Measurements from ENCODE around the gene GABBR2. TPM values are rescaled to one million over a fixed set of nuclear protein-coding genes. Genes with fewer than 3 reads are reported as not detected.

Gene GABBR2
- total RNA-seq, 1 experiment from 2014 or later: 0.91 TPM

DNA sequence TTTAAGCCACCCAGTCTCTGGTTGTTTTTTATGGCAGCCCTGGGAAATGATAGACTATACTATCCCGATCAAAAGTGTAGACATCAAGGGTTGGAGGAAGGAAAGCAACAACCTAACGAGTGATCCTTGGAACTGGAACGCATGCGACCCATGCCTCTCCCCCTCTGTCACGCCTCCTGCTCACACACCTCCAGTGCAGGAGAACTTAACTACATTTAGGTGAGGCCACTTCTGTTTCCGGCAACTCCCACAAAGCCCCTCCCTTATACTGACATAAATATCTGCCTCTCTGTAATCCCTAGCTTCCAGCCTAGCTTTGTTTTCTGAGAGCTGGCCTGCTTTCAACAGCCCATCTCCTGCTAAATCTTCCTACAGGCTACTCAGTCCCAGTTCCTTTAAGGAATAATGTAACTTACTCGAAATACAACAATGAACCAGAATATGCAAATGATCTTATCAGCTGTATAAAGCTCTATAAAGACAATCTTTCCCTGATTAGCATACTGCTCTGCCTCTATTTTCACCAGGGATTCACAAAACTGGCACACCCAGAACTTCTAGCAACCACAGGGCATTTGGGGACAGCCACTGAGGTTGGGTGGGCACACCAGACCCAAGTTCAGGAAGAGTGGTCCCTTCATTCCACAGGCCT, 73.9 kb downstream of the GABBR2 start:
- DNase-seq (ENCODE audit: low spot score): no peak

DNA sequence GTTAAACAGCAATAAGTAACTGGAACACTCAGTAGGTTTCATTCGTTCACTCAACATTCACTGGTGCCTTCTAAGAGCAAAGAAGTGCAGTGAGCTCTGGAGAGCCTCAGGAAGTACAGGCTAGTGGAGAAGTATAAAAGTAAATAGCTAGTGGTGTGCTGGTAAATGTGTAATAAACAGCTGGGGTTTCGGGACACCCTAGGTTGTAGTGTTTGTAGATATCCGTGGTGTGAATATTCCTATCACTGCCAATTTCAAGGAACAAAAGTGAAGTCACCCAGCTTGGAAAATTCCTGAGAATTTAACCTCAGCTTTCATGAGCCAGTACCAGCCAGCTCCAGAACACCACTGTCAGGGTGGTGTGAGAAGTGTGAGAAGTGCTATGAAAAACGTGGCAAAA, 75.9 kb downstream of the GABBR2 start:
- no peak for DNase-seq (ENCODE audit: low spot score)

DNA sequence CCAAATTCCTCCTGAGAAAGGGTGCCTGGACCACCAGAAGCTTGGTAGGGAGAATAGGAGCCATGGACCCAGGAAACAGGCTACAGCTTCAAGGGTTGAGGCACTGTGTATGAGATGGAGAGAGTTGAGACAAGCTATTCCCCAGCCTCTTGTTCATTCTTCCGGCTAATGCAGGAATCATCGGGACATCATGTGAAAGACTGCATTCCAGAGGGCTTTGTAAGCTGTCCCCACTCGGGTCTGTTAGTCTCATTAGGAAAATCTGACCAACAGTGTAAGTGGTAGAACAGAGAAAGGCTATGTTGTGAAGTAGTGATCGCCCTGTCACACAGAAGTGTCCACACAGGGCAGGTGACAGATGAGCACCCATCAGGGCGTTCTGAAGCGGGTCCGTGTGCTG, 81.4 kb downstream of the GABBR2 start:
- DNase-seq (ENCODE audit: low spot score): no peak

DNA sequence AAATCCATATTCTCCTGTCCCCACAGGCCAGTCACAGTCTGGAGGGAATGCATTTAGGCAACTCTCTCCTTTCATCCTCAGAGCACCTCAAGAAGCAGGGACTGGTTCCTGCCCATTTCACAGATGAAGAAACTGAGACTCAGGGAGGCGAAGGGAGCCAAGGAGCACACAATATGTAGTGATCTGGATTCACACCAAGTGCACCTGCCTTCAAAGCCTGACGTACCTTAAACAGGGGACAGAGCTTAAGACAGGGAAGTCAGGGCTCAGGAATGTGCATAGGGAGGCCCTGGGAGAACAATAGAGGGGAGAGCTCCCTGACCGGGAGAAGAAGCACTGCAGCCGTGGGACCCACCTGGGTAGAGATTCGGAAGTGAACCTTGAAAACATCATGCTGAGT, 83.0 kb downstream of the GABBR2 start:
- DNase-seq (ENCODE audit: low spot score): no peak

DNA sequence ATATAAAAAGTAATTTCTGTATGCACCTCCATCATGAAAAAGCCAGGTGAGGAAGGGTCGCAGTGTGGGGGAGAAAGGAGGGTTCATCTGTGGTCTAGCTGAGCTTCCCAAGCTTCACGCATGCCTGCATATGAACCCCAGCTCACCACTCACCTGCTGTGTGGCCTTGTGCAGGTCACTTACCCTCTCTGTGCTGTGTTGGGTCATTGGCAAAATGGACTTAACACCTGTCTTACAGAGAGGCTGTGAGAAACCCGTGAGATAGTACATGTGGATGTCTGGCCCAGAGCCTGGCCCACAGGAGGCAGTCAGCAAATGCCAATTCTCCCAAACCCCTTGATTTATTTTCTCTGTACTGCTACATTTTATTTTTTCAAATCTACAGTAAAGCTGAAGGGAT, 88.9 kb downstream of the GABBR2 start:
- DNase-seq (ENCODE audit: low spot score): no peak

DNA sequence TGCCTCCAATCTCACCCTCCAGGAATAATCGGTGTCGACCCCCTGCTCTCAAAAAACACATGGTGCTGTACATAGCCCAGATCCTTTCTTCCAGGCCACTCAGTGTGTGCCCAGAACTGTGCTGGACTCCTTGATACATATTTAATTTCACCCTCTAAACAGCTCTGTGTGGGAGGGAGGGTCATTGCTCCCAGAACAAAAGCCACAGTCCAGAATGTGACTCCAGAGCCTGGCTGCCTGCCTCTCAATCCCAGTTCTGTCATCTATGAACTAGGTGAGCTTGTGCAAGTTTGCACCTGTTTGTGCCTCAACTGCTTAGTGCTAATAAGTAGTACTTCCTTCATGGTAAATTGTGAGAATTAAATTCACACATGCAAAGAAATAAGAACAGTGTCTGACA, 93.1 kb downstream of the GABBR2 start:
- DNase-seq (ENCODE audit: low spot score): no peak

DNA sequence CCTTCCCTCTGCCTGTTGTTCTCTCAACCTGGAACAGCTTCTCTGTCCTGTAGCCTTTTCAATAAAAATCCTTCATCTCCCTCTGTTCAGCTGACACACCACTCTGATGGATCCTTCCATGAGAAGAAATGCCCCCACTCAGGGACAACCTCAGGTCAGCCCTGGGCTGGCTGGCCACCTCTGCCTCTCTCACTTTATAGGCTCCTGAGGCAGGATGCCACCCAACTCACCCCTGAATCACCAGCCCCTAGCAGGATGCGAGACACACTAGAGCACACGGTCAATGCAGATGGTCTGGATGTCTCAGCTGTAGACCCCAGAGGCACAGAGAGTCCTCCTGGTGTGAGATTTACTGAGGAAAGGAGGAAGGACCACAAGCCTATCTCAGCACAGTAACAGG, 93.8 kb downstream of the GABBR2 start:
- DNase-seq (ENCODE audit: low spot score): no peak

DNA sequence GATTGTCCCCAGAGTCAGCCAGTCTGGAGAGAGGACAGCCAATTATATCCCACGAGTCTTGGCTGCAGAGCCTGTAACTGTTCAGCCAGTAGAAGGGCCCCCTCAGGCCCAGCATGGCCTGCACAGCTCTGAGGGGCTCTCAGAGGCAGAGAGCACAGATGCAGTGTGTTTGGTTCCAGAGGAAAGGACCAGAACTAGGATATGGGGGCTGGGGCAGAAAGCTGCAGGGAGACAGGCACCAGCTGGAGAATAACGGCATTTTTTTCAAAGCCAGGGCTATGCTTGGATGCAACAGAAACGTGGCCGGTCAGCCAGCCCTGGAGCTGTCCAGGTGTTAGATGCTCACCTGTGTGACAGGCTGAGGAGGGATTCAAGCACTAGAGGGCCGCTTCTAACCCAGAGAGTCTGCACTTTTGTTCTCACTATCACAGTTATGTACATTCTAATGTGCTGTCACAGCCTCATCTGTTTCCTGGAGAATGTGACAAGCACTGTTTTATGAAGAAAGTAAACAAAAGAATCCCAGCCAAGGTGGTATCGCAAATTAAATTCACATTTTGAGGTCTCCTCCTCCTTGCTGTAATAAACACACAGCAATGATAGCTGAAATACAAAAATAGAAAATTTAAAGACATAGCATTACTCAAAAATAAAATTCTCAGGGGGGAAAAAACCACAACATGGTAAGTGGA, 96.5 kb downstream of the GABBR2 start:
- DNase-seq (ENCODE audit: low spot score): no peak

DNA sequence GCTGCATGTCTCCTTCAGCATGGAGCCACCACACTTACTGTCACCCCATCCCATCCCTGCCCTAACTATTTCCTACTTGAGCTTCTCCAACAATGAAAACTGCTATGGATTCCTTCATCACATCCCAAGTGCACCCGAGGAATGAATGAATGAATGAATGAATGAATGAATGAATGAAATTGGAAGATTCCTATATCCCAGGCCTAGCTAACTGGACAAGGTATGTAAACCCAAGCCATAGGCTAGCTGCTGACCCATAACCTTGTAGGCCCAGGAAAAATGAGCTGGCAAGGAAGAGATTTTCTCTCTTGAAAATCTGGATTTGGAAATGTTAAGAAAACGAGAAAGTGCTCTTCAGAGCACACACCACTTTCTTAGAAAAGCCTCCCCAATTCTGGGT, 97.4 kb downstream of the GABBR2 start:
- no peak for DNase-seq (ENCODE audit: low spot score)

DNA sequence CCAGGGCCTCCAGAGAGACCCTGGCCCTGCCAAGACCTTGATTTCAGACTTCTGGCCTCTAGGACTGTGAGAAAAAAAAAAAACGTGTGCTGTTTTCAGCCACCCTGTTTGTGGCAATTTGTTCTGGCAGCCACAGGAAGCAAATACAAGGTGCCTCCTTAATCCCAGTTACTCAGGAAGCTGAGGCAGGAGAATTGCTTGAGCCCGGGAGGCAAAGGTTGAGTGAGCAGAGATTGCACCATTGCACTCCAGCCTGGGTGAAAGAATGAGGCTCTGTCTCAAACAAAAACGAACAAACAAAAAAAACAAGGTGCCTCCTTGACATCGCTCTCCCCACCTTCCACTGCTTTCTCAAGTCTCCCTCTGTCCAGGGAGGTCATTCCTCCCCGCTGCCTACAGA, 98.0 kb downstream of the GABBR2 start:
- no peak for DNase-seq (ENCODE audit: low spot score)

DNA sequence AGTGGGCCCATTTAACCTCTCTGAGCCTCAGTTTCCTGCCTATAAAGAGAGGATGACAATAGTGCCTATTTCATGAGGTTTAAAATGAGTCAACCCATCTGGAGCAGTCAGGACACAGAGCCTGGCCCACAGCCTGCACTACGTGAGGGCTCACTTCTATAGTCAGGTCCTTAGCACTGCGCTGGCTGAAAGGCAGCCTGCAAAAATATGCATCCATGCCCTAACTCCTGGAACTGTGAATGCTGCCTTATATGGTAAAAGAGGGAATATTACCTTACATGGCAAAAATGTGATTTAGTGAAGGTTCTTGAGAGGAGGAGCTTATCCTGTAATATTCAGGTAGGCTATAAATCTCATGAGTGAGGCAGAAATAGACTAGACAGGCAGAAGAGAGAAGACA, 98.5 kb downstream of the GABBR2 start:
- DNase-seq (ENCODE audit: low spot score): no peak

DNA sequence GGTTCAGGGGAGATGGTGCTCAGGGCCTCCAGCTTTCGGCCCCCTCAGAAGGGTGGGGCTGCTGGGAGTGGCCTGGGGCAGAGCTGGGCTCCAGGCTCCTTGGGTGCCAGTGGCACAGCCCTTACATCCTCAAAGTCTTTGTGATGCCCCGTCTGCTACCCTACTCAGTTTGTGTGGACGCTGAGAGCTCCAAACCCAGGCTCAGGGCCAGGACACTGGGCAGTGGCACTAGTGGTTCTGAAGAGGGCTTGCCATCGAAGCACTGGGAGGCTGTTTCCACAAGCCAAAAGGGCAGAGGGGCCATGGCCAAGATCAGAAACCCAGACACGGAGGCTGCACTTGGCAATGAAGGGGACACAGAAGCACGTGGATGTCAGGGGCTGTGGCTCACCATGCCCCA, 99.1 kb downstream of the GABBR2 start:
- no peak for DNase-seq (ENCODE audit: low spot score)

DNA sequence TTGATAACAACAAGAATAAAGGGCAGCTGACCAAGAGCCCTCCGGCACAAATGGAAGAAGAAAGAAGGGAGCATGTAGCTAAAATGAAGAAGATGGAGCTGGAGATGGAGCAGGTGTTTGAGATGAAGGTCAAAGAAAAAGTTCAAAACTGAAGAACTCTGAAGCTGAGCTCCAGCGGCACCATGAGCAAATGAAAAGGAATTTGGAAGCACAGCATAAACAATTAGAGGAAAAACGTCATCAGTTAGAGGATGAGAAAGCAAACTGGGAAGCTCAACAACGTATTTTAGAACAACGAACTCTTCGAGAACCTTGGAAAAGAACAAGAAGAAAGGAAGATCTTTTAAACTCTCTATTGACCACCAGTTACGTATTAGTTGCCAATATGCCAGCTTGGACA, 100.9 kb downstream of the GABBR2 start:
- DNase-seq (ENCODE audit: low spot score): peak; percentile 71

DNA sequence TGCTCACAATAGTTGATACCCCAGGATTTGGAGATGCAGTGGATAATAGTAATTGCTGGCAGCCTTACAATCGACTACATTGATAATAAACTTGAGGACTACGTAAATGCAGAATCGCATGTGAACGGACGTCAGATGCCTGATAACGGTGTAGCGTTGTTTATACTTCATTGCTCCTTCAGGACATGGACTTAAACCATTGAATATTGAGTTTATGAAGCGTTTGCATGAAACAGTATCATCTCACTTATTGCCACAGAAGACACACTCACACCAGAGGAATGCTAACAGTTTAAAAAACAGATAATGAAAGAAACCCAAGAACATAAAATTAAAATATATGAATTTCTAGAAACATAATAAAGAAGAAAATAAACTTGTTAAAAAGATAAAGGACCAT, 101.6 kb downstream of the GABBR2 start:
- DNase-seq (ENCODE audit: low spot score): no peak

DNA sequence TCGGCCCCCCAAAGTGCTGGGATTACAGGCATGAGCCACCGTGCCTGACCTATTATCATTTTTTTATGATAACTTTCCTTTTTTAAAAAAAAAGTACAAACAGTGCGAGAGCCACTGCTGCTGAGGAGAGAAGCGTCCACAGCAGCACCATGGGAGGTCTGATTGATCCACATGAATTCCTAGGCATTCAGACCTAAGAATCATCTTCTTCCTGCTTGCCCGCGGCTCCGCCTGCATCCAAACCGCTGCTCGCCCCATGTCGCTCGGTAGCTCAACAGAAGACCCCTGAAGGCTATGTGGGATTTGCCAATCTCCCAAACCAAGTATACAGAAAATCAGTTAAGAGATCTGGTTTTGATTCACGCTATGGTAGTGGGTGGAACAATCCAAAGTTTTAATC, 102.0 kb downstream of the GABBR2 start:
- DNase-seq (ENCODE audit: low spot score): no peak

DNA sequence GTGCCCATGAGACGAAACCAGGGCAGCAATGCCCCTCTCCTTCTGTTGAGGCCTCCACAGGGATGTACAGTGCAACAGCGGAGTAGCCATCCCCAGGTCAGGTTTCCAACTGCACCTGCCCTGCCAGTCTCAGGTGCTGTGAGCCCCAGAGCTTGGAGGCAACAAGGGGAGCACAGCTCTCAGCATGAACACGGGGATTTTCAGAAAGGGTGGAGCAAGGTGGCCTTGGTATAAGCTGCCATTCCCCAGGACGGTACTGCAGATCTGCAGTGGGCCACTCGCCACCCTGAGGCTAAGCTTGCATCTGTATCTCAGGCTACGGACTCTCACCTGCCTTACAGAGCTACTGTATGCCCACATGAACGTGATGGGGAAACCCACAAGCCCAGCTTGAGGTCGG, 103.6 kb downstream of the GABBR2 start:
- DNase-seq (ENCODE audit: low spot score): no peak

DNA sequence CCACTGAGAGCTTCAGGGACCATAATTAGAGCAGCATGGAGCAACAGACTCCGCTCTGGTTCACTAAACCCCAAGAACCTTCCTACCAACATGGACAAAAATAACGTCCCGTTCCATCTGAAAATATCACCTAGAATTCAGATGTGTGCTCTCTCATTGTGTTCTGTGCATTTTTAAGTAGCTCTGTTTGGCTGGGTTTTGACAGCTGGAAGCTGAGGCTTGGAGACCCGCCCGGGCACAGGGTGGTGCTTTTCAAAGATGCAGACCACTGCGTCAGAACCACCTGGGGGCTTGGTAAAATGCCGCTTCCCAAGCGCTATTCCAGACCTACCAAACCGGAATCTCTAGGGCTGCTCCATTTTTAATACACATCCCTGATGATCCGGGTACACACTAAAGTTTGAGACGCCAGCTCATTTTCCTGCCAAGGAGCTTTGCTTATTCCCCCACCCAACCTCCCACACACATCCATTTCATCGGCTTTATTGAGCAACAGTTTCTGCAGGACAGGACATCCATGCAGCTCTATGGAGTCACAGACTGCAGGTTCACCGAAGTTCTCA, 104.8 kb downstream of the GABBR2 start:
- DNase-seq (ENCODE audit: low spot score): no peak

DNA sequence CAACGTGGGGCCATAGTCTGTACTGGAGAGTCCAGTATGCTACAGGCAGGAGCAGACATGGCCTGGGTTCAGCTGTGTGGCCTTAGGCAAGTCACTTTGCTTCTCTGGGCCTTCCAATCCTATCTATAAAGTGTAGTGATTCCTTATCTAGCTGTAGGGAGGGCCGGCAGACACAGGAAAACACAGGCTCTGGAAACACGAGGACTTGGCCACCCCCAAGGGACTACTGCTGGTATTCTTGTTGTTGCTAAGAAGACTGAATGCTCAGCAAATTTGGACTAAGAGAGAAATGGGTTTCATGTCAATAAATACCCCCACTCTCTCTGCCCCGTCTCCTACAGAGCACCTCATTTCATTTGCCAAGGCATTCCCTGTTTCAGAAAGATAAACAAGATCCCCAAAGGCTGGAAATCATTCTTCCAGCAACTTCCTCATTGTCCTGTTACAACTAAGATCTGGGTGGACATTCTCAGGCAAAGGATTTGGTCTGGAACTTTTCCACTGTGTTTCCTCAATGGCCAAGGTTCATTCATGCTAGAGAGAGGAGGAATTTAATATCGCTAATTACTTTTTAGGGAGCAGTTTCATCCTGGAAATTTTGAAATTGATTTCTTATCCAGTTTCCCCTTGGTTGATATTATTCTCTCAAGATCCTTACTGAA, 105.8 kb downstream of the GABBR2 start:
- no peak for DNase-seq (ENCODE audit: low spot score)

DNA sequence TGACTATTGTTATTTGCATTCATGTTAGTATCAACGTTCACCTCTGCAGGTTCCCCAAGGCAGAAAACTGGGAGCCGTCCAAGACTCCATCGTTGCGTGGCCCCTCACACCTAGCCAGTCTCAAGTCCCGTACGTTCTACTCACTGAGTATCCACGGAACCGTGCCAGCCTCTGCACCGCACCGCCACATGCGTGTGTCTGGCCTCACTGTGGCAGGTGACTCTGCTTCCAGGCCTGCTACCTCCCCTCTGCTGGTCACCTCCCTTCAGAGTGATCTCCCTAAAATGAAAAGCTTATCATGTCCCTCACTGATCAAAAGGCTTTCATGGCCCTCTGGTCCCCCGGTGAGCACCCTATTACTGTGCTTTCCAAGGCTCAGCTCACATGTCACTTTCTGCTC, 108.1 kb downstream of the GABBR2 start:
- no peak for DNase-seq (ENCODE audit: low spot score)

DNA sequence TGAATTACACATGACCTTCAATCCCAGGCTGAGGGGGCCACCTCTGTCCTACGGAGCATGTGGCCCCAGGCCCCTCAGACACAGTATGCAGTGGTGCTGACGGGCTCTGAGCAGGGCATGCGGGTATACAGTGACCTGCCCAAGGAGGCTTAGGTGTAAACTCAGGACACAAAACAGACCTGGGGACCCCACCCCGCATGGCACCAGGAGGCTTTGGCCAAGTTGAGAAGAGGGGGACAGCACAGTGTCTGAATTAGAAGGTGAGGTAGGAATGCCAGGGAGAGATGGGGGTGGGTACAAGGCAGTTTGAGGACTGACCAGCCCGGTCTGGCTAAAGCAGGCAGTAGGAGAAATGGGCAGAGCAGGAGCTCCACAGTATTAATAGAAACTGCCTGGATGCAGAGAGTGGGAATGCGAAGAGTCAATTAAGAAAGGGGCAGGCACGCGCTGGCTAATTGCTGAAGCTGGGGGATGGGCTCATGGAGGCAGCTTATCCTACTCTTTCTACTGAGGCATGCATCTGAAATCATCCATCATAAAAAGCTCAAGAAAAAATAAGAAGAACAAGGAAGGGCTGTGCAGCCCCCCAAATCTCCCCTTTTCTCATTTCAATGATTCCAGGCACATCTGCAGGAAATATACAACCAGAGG, 109.0 kb downstream of the GABBR2 start:
- no peak for DNase-seq (ENCODE audit: low spot score)

DNA sequence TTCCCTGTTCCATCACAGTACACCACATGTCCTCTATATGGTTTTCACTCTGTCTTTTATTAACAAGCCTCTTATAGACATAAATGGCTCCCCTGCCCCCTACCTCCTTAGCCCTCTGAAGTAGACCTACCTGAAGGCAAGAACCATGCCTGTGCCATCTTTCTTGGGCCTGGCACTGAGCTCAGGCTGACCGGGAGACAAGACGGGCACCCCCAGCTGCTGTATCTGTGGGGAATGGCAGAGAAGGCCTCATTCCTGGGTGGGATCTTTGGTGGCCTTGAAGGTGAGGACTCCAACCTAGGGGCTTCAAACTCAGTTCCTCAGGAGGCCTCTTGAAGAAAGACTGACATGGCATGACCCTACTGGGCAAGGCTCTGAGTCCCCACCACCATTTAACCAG, 109.9 kb downstream of the GABBR2 start:
- no peak for DNase-seq (ENCODE audit: low spot score)

DNA sequence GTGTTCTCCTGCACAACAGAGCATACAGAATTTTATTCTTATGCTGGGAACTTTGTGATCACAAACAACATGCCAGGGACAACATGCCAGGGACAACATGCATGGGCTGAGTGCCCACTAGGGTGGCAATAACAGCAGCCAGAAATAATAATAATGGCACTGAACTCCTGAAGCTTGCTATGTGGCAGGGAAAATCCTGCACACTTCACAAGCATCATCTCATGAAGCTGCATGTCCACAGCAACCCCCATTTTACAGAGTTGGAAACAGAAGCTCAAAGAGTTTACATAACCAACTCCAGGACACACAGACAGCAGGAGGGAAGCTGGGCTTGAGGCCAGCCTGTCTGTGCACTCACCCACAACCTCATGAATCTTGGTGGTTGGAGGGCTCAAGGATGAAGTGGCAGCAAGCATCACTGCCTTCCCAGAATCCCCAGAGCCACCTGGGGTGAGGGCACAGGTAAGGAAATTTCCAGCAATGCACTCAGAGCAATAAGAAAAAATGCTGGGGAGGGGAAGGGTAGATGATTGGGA, 111.4 kb downstream of the GABBR2 start:
- no peak for DNase-seq (ENCODE audit: low spot score)

Measured in H4 (cell line).